ENCODE measurements around the gene MYLK4. TPM values are rescaled to one million over a fixed set of nuclear protein-coding genes. Genes with fewer than 3 reads are reported as not detected.
A peak's percentile ranks its signal among the peaks of the same experiment; 100 is the strongest.

MYLK4 gene
- 0.23 TPM for polyA plus RNA-seq (2013, experiment 1 of 2)
- 0.25 TPM for polyA plus RNA-seq (2013, experiment 2 of 2)

- Histone ChIP-seq H3K4me3 (ENCODE audit: insufficient read depth in 1 of 2, low read depth in 1 of 2, low read length in 2 of 2) (peak within 1 kb of the TSS in 1 of 2 experiments; percentile 39), H3K4me2 (ENCODE audit: low read length, poor library complexity, severe bottlenecking) (no peak within 1 kb of the TSS), H2BK15ac (ENCODE audit: low read depth, poor library complexity, severe bottlenecking) (no peak within 1 kb of the TSS), H2BK12ac (ENCODE audit: low read length in 2 of 2) (no peak within 1 kb of the TSS), H4K91ac (ENCODE audit: low read length) (no peak within 1 kb of the TSS), H3K4me1 (ENCODE audit: control insufficient read depth, insufficient read depth, low read depth, low read length) (peaks cover 2% of the 10 kb centered on the region), H3K36me3 (ENCODE audit: control insufficient read depth in 1 of 2, insufficient read depth in 2 of 2, low read depth in 1 of 2, low read length in 2 of 2) (no peaks in the 10 kb centered on the region), H3K4ac (ENCODE audit: low read depth in 1 of 2, low read length in 2 of 2) (no peak within 1 kb of the TSS), H3K14ac (ENCODE audit: low read length in 2 of 2) (no peak within 1 kb of the TSS), H3K79me1 (replicated peaks; ENCODE audit: low read length, poor library complexity, severe bottlenecking) (no peaks in the 10 kb centered on the region), H2AFZ (ENCODE audit: low read depth, low read length) (no peak within 1 kb of the TSS), H3K23ac (ENCODE audit: low read length in 2 of 2) (no peak within 1 kb of the TSS), H4K8ac (ENCODE audit: low read length) (no peak within 1 kb of the TSS), H2BK5ac (ENCODE audit: low read depth, low read length, poor library complexity, severe bottlenecking) (no peak within 1 kb of the TSS), H2AK5ac (ENCODE audit: low read length, severe bottlenecking) (no peak within 1 kb of the TSS), H3K9me3 (ENCODE audit: control insufficient read depth, low read length) (no peaks in the 10 kb centered on the region), H3K27me3 (ENCODE audit: control insufficient read depth in 1 of 2, insufficient read depth in 1 of 2, low read length in 2 of 2) (no peaks in the 10 kb centered on the region), H2BK120ac (ENCODE audit: low read depth, low read length) (no peak within 1 kb of the TSS), H3K27ac (ENCODE audit: low read length, poor library complexity, severe bottlenecking) (no peak within 1 kb of the TSS), H3K9ac (ENCODE audit: low read length) (peak within 1 kb of the TSS; percentile 5), H3K18ac (ENCODE audit: low read depth in 1 of 2, low read length in 2 of 2) (no peak within 1 kb of the TSS)
- 78% methylated on average over 6 of the region's 7 CpGs for WGBS
- no peak for DNase-seq
These were observed at the start of gene MYLK4 for GRCh38 chr6:2750832-2751231. MYLK4 (minus strand) TSS chr6:2750922; CDS start chr6:2749294, 1,628 bp downstream.

GRCh38 chr6:2799936-2800527 lies 49.3 kb upstream of the MYLK4 start:
- no peak overlapping the region for H2BK12ac ChIP-seq (ENCODE audit: low read length in 2 of 2)
- H3K14ac ChIP-seq (ENCODE audit: low read length in 2 of 2) = no peak overlapping the region
- H2BK120ac ChIP-seq (ENCODE audit: low read depth, low read length) = no peak overlapping the region
- no peak overlapping the region for H2BK5ac ChIP-seq (ENCODE audit: low read depth, low read length, poor library complexity, severe bottlenecking)
- no peak overlapping the region for H3K27ac ChIP-seq (ENCODE audit: low read length, poor library complexity, severe bottlenecking)
- H3K4me1 ChIP-seq (ENCODE audit: control insufficient read depth, insufficient read depth, low read depth, low read length) = peaks cover 7% of the 10 kb centered on the region
- no peaks in the 10 kb centered on the region for H3K27me3 ChIP-seq (ENCODE audit: control insufficient read depth in 1 of 2, insufficient read depth in 1 of 2, low read length in 2 of 2)
- peak; percentile 10 for DNase-seq
- H3K4me2 ChIP-seq (ENCODE audit: low read length, poor library complexity, severe bottlenecking) = no peak overlapping the region
- H3K36me3 ChIP-seq (ENCODE audit: control insufficient read depth in 1 of 2, insufficient read depth in 2 of 2, low read depth in 1 of 2, low read length in 2 of 2) = peaks cover 0 to 10% of the 10 kb centered on the region in 2 experiments
- H3K18ac ChIP-seq (ENCODE audit: low read depth in 1 of 2, low read length in 2 of 2) = no peak overlapping the region
- no peak overlapping the region for H3K23ac ChIP-seq (ENCODE audit: low read length in 2 of 2)
- H3K4ac ChIP-seq (ENCODE audit: low read depth in 1 of 2, low read length in 2 of 2) = no peak overlapping the region
- no peaks in the 10 kb centered on the region for H3K9me3 ChIP-seq (ENCODE audit: control insufficient read depth, low read length)
- H4K91ac ChIP-seq (ENCODE audit: low read length) = no peak overlapping the region
- WGBS = 93% methylated on average over 9 of the region's 11 CpGs
- no peak overlapping the region for H3K4me3 ChIP-seq (ENCODE audit: insufficient read depth in 1 of 2, low read depth in 1 of 2, low read length in 2 of 2)
- H3K79me1 ChIP-seq (replicated peaks; ENCODE audit: low read length, poor library complexity, severe bottlenecking) = peaks cover 42% of the 10 kb centered on the region
- no peak overlapping the region for H3K9ac ChIP-seq (ENCODE audit: low read length)
- H2BK15ac ChIP-seq (ENCODE audit: low read depth, poor library complexity, severe bottlenecking) = no peak overlapping the region
- no peak overlapping the region for H4K8ac ChIP-seq (ENCODE audit: low read length)
- H2AK5ac ChIP-seq (ENCODE audit: low read length, severe bottlenecking) = no peak overlapping the region
- H2AFZ ChIP-seq (ENCODE audit: low read depth, low read length) = no peak overlapping the region

GRCh38 chr6:2798586-2799134 lies 47.9 kb upstream of the MYLK4 start:
- no peak overlapping the region for H4K8ac ChIP-seq (ENCODE audit: low read length)
- H4K91ac ChIP-seq (ENCODE audit: low read length) = no peak overlapping the region
- no peak overlapping the region for H3K23ac ChIP-seq (ENCODE audit: low read length in 2 of 2)
- peaks cover 0 to 10% of the 10 kb centered on the region in 2 experiments for H3K36me3 ChIP-seq (ENCODE audit: control insufficient read depth in 1 of 2, insufficient read depth in 2 of 2, low read depth in 1 of 2, low read length in 2 of 2)
- H3K18ac ChIP-seq (ENCODE audit: low read depth in 1 of 2, low read length in 2 of 2) = no peak overlapping the region
- no peak overlapping the region for H2BK15ac ChIP-seq (ENCODE audit: low read depth, poor library complexity, severe bottlenecking)
- H2BK120ac ChIP-seq (ENCODE audit: low read depth, low read length) = no peak overlapping the region
- no peak overlapping the region for H3K9ac ChIP-seq (ENCODE audit: low read length)
- no peak overlapping the region for H2AK5ac ChIP-seq (ENCODE audit: low read length, severe bottlenecking)
- H3K14ac ChIP-seq (ENCODE audit: low read length in 2 of 2) = no peak overlapping the region
- no peak overlapping the region for H3K27ac ChIP-seq (ENCODE audit: low read length, poor library complexity, severe bottlenecking)
- 84% methylated on average over 10 of the region's 11 CpGs for WGBS
- no peak for DNase-seq
- no peak overlapping the region for H2BK12ac ChIP-seq (ENCODE audit: low read length in 2 of 2)
- H3K4me1 ChIP-seq (ENCODE audit: control insufficient read depth, insufficient read depth, low read depth, low read length) = peaks cover 7% of the 10 kb centered on the region
- no peak overlapping the region for H2AFZ ChIP-seq (ENCODE audit: low read depth, low read length)
- H3K4me2 ChIP-seq (ENCODE audit: low read length, poor library complexity, severe bottlenecking) = no peak overlapping the region
- no peak overlapping the region for H2BK5ac ChIP-seq (ENCODE audit: low read depth, low read length, poor library complexity, severe bottlenecking)
- H3K4ac ChIP-seq (ENCODE audit: low read depth in 1 of 2, low read length in 2 of 2) = no peak overlapping the region
- no peaks in the 10 kb centered on the region for H3K27me3 ChIP-seq (ENCODE audit: control insufficient read depth in 1 of 2, insufficient read depth in 1 of 2, low read length in 2 of 2)
- H3K4me3 ChIP-seq (ENCODE audit: insufficient read depth in 1 of 2, low read depth in 1 of 2, low read length in 2 of 2) = no peak overlapping the region
- no peaks in the 10 kb centered on the region for H3K9me3 ChIP-seq (ENCODE audit: control insufficient read depth, low read length)
- peaks cover 39% of the 10 kb centered on the region for H3K79me1 ChIP-seq (replicated peaks; ENCODE audit: low read length, poor library complexity, severe bottlenecking)

GRCh38 chr6:2797564-2798031 lies 46.9 kb upstream of the MYLK4 start:
- WGBS = 92% methylated on average over 1 of the region's 3 CpGs
- no peak overlapping the region for H2AFZ ChIP-seq (ENCODE audit: low read depth, low read length)

More at GRCh38 chr6:2797564-2798031, 46.9 kb upstream of the MYLK4 start:
- Histone ChIP-seq H3K27me3 (ENCODE audit: control insufficient read depth in 1 of 2, insufficient read depth in 1 of 2, low read length in 2 of 2) (no peaks in the 10 kb centered on the region), H2AK5ac (ENCODE audit: low read length, severe bottlenecking) (no peak overlapping the region), H3K18ac (ENCODE audit: low read depth in 1 of 2, low read length in 2 of 2) (no peak overlapping the region), H3K36me3 (ENCODE audit: control insufficient read depth in 1 of 2, insufficient read depth in 2 of 2, low read depth in 1 of 2, low read length in 2 of 2) (peaks cover 0 to 10% of the 10 kb centered on the region in 2 experiments), H3K9ac (ENCODE audit: low read length) (no peak overlapping the region), H3K4me3 (ENCODE audit: insufficient read depth in 1 of 2, low read depth in 1 of 2, low read length in 2 of 2) (no peak overlapping the region), H3K79me1 (replicated peaks; ENCODE audit: low read length, poor library complexity, severe bottlenecking) (peaks cover 44% of the 10 kb centered on the region), H2BK120ac (ENCODE audit: low read depth, low read length) (no peak overlapping the region), H2BK12ac (ENCODE audit: low read length in 2 of 2) (no peak overlapping the region), H3K4me1 (ENCODE audit: control insufficient read depth, insufficient read depth, low read depth, low read length) (peaks cover 7% of the 10 kb centered on the region), H3K27ac (ENCODE audit: low read length, poor library complexity, severe bottlenecking) (no peak overlapping the region), H4K8ac (ENCODE audit: low read length) (no peak overlapping the region), H4K91ac (ENCODE audit: low read length) (no peak overlapping the region), H2BK5ac (ENCODE audit: low read depth, low read length, poor library complexity, severe bottlenecking) (no peak overlapping the region), H3K14ac (ENCODE audit: low read length in 2 of 2) (no peak overlapping the region), H3K23ac (ENCODE audit: low read length in 2 of 2) (no peak overlapping the region), H3K9me3 (ENCODE audit: control insufficient read depth, low read length) (no peaks in the 10 kb centered on the region), H2BK15ac (ENCODE audit: low read depth, poor library complexity, severe bottlenecking) (no peak overlapping the region), H3K4ac (ENCODE audit: low read depth in 1 of 2, low read length in 2 of 2) (no peak overlapping the region), H3K4me2 (ENCODE audit: low read length, poor library complexity, severe bottlenecking) (no peak overlapping the region)
- no peak for DNase-seq
